Measurements from ENCODE around the gene COX6A2. TPM values are rescaled to one million over a fixed set of nuclear protein-coding genes. Genes with fewer than 3 reads are reported as not detected.
"Not testable (repeated sequence)": the region's sequence is repeated elsewhere in the genome, so short reads cannot be mapped to it uniquely, and the experiment has no call there.

The COX6A2 gene
- total and polyA plus RNA-seq, 2 experiments from 2014 or later = 1.7 TPM; not detected in 1

DNA sequence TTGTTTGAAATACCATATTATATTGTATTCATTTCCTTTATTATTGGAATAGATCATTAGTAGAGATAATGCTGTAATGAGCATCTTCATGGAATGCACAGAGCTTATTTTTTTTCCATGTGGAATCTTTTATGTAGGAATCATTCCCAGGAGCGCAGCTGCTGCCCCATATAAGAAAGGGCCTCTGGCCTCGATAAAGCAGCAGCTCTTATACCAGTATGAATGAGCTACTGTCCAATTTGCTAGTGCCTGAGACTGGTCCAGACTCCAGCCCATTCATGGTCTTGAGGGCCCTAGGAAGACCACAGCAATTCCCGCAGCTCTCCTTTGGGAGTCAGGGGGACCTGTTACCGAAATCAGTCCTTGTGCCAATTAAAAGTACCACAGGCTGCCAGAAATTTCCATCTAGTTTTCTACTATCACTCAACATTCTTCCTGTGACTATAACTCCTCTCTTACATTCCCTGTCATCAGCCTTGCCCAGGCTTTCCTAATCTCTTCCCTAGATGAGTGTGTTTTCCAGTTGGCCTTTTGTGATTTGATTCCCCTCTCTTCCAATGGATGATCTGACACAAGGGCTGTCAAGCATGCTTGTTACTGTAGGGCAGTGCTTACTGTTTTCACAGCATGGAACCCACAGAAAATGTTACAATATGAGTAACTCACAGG, 12.5 kb upstream of the COX6A2 start:
- H3K79me2 ChIP-seq = no peaks in the 10 kb centered on the region
- TF ChIP-seq EZH2phosphoT487 (IDR thresholded peaks at IDR 0.05; ENCODE audit: low read depth, severe bottlenecking, unreplicated experiment) (no peak), EZH2 (IDR thresholded peaks at IDR 0.05; ENCODE audit: borderline replicate concordance) (no peak)
- TF ChIP-seq, protein P1, sequence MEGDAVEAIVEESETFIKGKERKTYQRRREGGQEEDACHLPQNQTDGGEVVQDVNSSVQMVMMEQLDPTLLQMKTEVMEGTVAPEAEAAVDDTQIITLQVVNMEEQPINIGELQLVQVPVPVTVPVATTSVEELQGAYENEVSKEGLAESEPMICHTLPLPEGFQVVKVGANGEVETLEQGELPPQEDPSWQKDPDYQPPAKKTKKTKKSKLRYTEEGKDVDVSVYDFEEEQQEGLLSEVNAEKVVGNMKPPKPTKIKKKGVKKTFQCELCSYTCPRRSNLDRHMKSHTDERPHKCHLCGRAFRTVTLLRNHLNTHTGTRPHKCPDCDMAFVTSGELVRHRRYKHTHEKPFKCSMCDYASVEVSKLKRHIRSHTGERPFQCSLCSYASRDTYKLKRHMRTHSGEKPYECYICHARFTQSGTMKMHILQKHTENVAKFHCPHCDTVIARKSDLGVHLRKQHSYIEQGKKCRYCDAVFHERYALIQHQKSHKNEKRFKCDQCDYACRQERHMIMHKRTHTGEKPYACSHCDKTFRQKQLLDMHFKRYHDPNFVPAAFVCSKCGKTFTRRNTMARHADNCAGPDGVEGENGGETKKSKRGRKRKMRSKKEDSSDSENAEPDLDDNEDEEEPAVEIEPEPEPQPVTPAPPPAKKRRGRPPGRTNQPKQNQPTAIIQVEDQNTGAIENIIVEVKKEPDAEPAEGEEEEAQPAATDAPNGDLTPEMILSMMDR (IDR thresholded peaks at IDR 0.05; ENCODE audit: poor library complexity) = no peak
- H4K20me1 ChIP-seq (ENCODE audit: insufficient read depth, poor library complexity, severe bottlenecking) = no peaks in the 10 kb centered on the region
- no peaks in the 10 kb centered on the region for H3K9me3 ChIP-seq (ENCODE audit: low read depth)
- no peaks in the 10 kb centered on the region for H3K9me2 ChIP-seq (replicated peaks; ENCODE audit: insufficient read depth)
- no peak overlapping the region for H2AFZ ChIP-seq
- no peak overlapping the region for H3K4me2 ChIP-seq
- 84% methylated on average over 4 of the region's 4 CpGs for WGBS (ENCODE audit: low lambda C conversion rate, missing lambda C conversion rate)
- H3K27ac ChIP-seq = no peak overlapping the region
- H3K27me3 ChIP-seq = no peaks in the 10 kb centered on the region
- no peaks in the 10 kb centered on the region for H3K36me3 ChIP-seq (replicated peaks; ENCODE audit: insufficient read depth, low read depth)
- H3K4me1 ChIP-seq (ENCODE audit: insufficient read depth) = peaks cover 4% of the 10 kb centered on the region
- DNase-seq (ENCODE audit: low spot score) = no peak
- no peak overlapping the region for H3K4me3 ChIP-seq

DNA sequence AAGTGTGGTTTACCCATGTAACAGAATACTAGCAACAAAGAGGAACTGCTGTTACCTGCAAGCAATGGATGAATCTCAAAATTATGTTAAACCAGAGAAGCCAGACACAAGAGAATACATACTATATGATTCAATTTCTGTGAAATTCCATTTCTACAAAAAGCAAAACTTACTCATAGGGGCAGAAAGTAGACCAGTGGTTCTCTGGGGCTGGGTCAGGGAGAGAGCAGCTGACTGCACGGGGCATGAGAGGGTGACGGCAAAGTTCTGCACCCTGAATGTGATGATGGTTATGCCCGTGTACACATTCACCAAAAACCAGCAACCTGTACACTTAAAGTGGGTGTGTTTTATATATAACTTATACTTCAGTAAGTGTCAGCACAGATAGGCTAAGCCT, 11.4 kb upstream of the COX6A2 start:
- Histone ChIP-seq H3K4me2 (no peak overlapping the region), H2AFZ (no peak overlapping the region), H3K4me1 (ENCODE audit: insufficient read depth) (peaks cover 4% of the 10 kb centered on the region), H3K9me3 (ENCODE audit: low read depth) (no peaks in the 10 kb centered on the region), H4K20me1 (ENCODE audit: insufficient read depth, poor library complexity, severe bottlenecking) (no peaks in the 10 kb centered on the region), H3K36me3 (replicated peaks; ENCODE audit: insufficient read depth, low read depth) (no peaks in the 10 kb centered on the region), H3K4me3 (no peak overlapping the region), H3K27me3 (no peaks in the 10 kb centered on the region), H3K79me2 (no peaks in the 10 kb centered on the region), H3K9me2 (replicated peaks; ENCODE audit: insufficient read depth) (no peaks in the 10 kb centered on the region), H3K27ac (no peak overlapping the region)
- no peak for DNase-seq (ENCODE audit: low spot score)
- TF ChIP-seq, protein P1 (IDR thresholded peaks at IDR 0.05; ENCODE audit: poor library complexity) = no peak
- no peak for TF ChIP-seq EZH2phosphoT487 (IDR thresholded peaks at IDR 0.05; ENCODE audit: low read depth, severe bottlenecking, unreplicated experiment)
- TF ChIP-seq EZH2 (IDR thresholded peaks at IDR 0.05; ENCODE audit: borderline replicate concordance) = no peak
- WGBS (ENCODE audit: low lambda C conversion rate, missing lambda C conversion rate) = 92% methylated on average over 3 of the region's 3 CpGs

DNA sequence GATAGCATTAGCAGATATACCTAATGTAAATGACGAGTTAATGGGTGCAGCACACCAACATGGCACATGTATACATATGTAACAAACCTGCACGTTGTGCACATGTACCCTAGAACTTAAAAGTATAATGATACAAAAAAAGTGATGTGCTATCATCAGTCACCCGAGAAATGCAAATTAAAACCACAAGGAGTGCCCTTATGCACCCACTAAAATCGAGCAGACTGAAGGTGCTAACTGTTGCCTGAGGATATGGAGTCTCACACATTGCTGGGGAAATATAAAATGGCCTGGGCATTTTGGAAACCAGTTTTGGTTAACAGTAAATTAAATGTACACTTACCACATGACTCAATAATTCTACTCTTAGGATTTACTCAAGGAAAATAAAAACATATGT, 10.9 kb upstream of the COX6A2 start:
- H3K79me2 ChIP-seq; H3K4me3 ChIP-seq; H3K27me3 ChIP-seq; H3K4me1 ChIP-seq (ENCODE audit: insufficient read depth); H3K36me3 ChIP-seq (replicated peaks; ENCODE audit: insufficient read depth, low read depth); H4K20me1 ChIP-seq (ENCODE audit: insufficient read depth, poor library complexity, severe bottlenecking); H3K27ac ChIP-seq; H3K4me2 ChIP-seq; H3K9me3 ChIP-seq (ENCODE audit: low read depth); H3K9me2 ChIP-seq (replicated peaks; ENCODE audit: insufficient read depth); DNase-seq (ENCODE audit: low spot score); H2AFZ ChIP-seq: not testable (repeated sequence)
- 72% methylated on average over 4 of the region's 4 CpGs for WGBS (ENCODE audit: low lambda C conversion rate, missing lambda C conversion rate)

DNA sequence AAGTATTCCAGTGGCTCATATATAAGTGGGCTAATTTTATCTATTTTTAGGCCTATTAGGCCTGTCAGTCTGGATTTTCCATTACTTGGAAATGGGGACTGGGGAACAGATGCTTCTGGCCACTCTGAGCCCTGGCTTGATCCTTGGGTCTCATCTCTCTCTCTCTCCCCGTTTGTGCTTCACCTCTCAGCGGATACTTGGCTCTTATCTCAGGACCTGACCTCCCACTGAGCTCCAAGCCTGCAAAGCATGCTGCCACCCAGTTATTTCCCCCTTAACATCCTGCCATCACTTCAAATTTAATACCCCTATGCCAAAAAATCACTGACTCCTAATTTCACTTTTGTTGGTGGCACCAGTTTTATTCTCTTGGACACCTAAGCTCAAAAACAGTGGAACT, 10.3 kb upstream of the COX6A2 start:
- H3K27me3 ChIP-seq = no peaks in the 10 kb centered on the region
- H3K36me3 ChIP-seq (replicated peaks; ENCODE audit: insufficient read depth, low read depth) = no peaks in the 10 kb centered on the region
- no peaks in the 10 kb centered on the region for H3K9me2 ChIP-seq (replicated peaks; ENCODE audit: insufficient read depth)
- no peaks in the 10 kb centered on the region for H3K9me3 ChIP-seq (ENCODE audit: low read depth)
- H3K4me2 ChIP-seq = no peak overlapping the region
- no peak overlapping the region for H2AFZ ChIP-seq
- no peaks in the 10 kb centered on the region for H4K20me1 ChIP-seq (ENCODE audit: insufficient read depth, poor library complexity, severe bottlenecking)
- DNase-seq (ENCODE audit: low spot score) = no peak
- H3K4me1 ChIP-seq (ENCODE audit: insufficient read depth) = peaks cover 4% of the 10 kb centered on the region
- H3K4me3 ChIP-seq = no peak overlapping the region
- H3K27ac ChIP-seq = no peak overlapping the region
- 18% methylated on average over 2 of the region's 2 CpGs for WGBS (ENCODE audit: low lambda C conversion rate, missing lambda C conversion rate)
- TF ChIP-seq EZH2 (IDR thresholded peaks at IDR 0.05; ENCODE audit: borderline replicate concordance) (no peak), EZH2phosphoT487 (IDR thresholded peaks at IDR 0.05; ENCODE audit: low read depth, severe bottlenecking, unreplicated experiment) (no peak)
- TF ChIP-seq, protein P1 (IDR thresholded peaks at IDR 0.05; ENCODE audit: poor library complexity) = no peak
- no peaks in the 10 kb centered on the region for H3K79me2 ChIP-seq

Measured in hepatocyte (in vitro differentiated cells).